OCI-M2 (cell line): Measurements from ENCODE around the gene GPR139.

Experiments used
- DNase-seq: peaks from one replicate; lab custom pipeline; 2025; ENCODE audit not compliant: unreplicated experiment; lab: John Stamatoyannopoulos, UW

Gene GPR139

GRCh38 chr16:19991614-19992013, 82.1 kb downstream of the GPR139 start:
- DNase-seq: no peak

GRCh38 chr16:19984135-19984534, 89.6 kb downstream of the GPR139 start:
- DNase-seq: no peak
